ENCODE data around the gene B4GALT5.

Gene B4GALT5

DNA sequence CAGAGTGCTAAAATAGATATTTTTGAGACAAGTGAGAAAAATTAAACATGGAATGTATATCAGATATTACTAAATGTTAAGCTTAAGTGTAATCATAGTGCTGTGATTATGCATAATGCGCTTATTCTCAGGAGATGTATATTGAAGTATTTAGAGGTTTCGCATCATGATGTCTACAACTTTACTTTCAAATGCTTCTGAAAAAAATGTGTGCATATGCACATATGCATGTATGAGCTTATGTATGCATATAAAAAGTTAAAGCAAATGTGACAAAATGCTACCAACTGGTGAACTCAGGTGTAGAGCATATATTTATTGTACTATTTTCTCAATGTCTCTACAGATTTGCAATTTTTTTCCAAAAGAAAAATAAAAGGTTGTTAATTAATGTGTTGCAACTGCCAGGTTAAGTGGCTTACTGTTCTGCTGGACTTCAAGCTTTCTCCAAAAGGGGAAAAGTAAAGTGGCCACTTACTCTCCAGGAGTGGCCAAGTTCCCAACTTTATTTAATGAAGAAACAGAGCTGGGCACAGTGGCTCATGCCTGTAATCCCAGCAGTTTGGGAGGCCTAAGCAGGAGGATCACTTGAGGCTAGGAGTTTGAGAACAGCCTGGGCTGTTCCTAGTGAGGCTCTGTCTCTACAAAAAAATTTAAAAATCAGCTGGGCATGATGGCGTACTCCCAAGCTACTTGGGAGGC, 48.9 kb downstream of the B4GALT5 start:
- no peak for FAIRE-seq
- no peak for DNase-seq (ENCODE audit: extremely low spot score, insufficient read length, low read depth)

DNA sequence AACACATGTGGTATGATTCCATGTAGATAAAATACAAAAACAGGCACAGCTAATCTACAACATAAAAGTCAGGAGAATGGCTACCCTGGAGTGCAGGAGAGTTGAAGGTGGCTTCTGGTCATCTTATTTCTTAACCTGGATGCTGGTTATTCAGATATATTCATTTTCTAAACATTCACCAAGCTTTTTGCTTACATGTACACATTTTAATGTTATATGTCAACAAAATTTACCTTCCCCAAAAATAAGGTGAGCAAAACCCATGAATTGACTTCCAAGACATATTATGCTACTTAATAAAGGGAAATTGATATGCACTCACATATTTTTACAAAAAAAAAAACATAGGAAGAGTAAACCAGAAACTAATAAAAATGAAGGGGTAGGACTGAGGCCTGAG, 50.6 kb downstream of the B4GALT5 start:
- FAIRE-seq (no peak), DNase-seq (ENCODE audit: extremely low spot score, insufficient read length, low read depth) (no peak)

DNA sequence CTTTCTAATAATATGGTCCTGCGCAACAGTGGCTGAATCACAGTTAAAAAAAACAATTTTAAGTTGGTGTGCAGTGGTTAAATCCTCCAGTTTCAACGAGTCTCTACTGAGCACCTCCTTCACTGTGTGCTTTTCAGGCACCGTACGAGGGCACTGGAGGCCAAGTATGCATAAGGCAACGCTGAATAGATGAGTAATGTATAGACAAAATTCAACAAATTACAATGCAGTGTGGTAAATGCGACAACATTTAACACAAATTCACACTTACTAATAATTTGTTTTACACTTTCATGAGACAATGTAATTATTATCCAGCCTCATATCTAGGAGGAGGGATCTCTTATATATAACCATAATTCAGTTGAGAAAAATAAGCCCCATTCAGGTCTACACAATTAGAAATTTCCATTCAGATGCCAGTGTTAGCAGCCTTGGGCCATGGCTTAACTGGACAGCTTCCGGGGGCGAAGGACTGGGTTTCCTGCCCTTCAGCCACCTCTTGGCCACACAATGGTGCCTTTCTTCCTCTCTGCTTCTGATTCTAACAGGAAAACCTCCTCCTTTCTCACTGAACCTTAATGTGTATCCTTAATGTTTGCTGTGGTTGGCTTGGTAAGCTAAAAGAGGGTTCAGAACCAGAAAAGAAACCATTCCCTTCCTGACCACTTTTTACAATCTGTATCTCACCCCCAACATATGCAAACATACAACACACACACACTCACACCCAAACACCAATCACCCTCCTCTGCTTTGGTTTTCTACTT, 51.9 kb downstream of the B4GALT5 start:
- DNase-seq (ENCODE audit: extremely low spot score, insufficient read length, low read depth) (no peak), FAIRE-seq (peak; percentile 71)

DNA sequence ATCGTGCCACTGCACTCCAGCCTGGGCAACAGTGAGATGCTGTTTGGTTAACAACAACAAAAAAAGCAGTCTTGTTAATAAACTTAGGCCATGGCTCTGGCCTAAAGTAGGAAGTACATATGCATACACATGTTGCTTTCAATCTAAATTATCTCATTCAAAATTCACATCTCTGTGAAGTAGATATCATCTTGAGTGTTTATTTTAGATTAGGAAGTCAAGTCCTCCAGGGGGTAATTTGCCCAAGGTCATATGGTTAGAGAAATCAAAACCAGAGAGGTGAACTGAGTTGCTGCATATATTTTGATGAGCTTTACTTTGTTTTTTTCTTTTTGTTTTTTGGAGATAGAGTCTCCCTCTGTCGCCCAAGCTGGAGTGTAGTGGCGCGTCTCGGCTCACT, 52.8 kb downstream of the B4GALT5 start:
- DNase-seq (ENCODE audit: extremely low spot score, insufficient read length, low read depth) = no peak
- FAIRE-seq = no peak

DNA sequence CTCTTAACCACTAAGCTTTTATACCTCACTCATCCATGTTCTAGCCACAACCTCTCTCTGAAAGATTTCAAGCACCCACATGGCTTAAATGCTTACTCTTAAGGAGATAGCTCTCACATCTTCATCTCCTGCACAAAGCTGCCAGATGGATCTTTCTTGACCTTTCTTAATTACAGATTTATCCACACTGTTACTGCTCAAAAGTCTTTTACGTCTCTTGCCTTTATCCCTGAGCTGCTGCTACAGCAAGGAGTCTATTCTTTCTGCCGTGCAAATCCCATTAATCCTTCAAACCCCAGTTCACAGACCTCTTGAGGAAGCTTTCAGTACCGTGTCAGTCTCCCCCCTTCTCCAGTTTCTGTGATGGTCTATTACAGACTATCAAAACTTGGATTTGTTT, 54.6 kb downstream of the B4GALT5 start:
- DNase-seq (ENCODE audit: extremely low spot score, insufficient read length, low read depth) (no peak), FAIRE-seq (no peak)

DNA sequence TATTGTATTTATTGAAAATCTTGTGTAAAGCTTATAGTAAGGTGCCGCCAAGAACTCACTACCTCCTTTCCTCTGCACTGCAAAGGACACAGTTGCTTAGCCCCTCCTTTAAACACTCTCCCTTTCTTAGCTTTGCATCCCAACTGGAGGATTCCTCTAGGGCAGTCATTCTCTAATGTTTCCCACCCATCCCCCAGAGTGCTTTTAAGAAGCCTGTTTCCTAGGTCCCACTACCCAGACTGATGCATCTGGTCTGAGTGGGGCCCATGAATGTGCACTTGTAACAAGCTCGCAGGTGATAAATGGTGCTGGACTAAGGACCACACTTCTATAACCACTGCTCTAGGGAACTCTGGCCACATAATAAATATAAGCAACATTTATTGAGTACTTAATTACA, 55.2 kb downstream of the B4GALT5 start:
- DNase-seq (ENCODE audit: extremely low spot score, insufficient read length, low read depth) (no peak), FAIRE-seq (no peak)

DNA sequence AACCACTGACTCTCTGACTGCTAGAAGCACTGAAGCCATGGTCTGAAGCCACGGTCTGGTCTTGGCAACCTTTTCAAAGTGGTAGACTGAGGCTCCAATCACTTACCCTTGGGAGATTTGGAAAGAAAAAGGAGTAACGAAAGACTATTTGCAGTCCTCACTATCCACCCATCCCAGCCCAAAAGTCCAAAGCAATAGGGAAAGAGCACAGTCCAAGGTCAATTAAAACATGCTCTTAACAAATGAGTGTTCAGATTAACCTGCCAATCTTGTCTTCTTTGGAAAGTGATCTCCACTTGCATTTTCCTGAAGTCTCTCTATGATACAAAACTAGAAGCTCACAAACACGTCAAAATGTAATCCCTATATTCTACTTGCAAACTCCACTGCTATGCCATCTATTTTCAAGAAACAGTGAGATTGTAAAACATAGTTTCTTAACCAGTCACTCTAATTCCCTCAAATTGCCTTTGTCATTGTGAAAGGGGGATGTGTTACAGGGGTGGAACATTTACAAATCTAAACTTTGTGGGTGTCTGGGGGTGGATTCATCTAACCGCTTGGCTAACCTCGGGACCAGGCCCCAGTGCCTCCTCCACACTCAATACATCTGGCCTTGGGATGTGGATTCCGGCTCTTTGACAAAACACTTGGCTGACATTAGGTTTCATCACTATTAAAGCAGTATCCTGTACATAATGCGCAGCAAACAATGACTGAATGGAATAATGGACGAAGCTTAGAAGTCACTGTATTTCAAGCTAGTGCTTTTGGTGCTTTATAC, 56.4 kb downstream of the B4GALT5 start:
- FAIRE-seq = no peak
- no peak for DNase-seq (ENCODE audit: extremely low spot score, insufficient read length, low read depth)

DNA sequence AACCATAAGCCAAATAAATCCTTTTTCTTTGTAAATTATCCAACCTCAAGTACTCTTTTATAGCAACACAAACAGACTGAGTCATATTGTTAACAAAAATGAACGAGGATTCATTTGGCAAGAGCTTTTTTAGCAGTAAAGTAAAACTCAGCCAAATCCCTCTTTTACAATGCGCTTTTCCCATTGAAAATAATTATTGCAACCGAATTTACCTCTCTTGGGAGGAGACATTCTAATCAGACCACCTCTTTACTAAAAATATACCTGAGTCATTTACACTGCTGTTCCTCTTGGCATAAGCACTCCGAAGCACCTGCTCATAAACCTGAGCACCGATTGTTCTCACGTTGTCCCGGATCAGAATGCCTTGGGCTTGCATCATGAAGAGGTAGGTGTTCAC, 57.4 kb downstream of the B4GALT5 start:
- DNase-seq (ENCODE audit: extremely low spot score, insufficient read length, low read depth) (no peak), FAIRE-seq (no peak)

DNA sequence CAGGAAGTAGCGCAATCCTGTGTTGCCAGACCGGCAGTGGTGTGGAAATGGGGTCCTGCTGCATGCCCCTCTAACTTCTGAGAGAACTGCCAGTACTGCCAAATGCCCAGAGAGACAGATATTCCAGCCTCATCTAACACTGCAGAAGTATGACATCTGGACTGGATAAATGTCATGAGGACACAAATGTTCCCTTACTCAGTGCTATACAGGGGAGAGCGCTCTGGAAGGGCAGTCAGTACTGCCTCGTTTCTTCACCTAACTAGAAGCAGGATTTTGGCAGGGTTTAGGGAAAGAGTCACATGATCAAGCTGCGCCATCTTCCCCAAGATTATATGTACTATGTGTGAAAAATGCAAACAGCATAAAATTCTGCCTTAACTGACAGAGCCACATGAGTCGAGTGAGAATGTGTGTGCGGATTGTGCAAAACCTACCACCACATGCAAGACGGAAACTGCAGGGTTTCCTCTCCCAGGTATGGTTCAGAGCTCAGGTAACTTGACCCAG, 59.7 kb downstream of the B4GALT5 start:
- FAIRE-seq = no peak
- DNase-seq (ENCODE audit: extremely low spot score, insufficient read length, low read depth) = no peak

DNA sequence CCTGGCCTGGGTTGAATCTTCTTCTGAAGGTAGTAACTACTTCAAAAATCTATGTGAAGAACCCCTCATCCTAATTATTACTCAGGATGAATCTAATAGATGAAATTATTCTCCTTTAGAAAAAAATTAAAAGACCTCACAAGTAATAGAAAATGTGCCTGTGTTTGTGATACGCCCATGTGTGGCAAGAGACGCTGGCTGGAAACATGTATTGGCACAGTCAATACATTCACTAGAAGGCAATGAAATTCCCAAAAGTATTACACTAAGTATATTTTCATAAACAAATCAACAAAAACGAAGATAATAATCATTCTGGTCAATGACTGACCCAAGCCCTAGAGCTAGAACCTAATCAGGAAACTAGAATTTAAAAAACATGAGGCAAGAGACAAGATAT, 64.0 kb downstream of the B4GALT5 start:
- no peak for DNase-seq (ENCODE audit: extremely low spot score, insufficient read length, low read depth)
- FAIRE-seq = no peak

DNA sequence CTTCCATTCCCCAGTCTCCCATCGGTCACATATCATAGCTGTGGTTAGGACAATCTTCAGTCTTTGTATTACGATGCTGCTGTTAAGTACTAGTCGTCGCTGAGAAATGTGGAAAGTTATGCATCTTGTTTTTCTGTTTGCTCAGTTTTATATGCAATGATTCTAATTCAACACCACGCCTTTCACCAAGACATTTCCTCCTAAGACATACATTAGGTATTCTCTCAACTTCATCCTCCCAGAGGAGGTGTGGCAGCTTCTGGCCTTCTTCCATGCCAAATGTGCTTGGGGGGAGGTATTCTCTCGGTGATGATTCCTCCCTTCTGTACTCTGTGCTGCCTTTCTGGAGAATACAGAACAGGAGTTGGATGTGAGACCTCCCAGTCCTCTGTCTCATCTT, 66.1 kb downstream of the B4GALT5 start:
- DNase-seq (ENCODE audit: extremely low spot score, insufficient read length, low read depth) (no peak), FAIRE-seq (no peak)

DNA sequence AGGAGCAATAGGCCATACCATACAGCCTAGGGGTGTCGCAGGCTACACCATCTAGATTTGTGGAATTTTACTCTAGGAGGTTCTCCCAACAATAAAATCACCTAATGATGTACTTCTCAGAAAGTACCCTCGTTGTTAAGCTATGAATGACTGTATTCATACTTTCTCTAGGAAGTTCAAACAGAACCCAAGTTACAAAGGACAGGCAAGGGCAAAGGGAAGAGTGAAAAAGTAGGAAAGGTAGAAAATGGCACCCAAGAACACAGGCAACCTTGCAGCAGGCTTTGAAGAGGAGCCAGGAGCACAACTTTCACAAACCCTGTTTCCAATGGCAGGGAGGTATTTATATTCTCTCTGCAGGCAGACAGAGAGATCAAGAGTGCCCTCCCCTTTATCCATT, 67.2 kb downstream of the B4GALT5 start:
- DNase-seq (ENCODE audit: extremely low spot score, insufficient read length, low read depth) (no peak), FAIRE-seq (no peak)

DNA sequence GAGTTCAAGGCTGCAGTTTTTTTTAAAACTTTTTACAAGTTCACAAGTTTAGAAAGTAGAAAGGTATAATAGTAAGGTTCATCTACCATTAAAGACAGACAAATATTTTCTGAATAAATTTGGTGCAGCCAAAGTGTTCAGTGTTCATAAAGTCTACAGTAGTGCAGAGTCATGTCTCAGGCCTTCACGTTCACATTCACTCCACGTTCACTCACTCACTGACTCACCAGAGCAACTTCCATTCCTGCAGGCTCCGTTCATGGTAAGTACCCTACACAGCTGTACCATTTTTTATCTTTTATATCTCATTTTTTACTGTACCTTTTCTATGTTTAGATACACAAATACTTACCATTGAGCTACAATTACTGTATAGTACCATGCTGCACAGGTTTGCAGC, 67.6 kb downstream of the B4GALT5 start:
- no peak for DNase-seq (ENCODE audit: extremely low spot score, insufficient read length, low read depth)
- FAIRE-seq = no peak

DNA sequence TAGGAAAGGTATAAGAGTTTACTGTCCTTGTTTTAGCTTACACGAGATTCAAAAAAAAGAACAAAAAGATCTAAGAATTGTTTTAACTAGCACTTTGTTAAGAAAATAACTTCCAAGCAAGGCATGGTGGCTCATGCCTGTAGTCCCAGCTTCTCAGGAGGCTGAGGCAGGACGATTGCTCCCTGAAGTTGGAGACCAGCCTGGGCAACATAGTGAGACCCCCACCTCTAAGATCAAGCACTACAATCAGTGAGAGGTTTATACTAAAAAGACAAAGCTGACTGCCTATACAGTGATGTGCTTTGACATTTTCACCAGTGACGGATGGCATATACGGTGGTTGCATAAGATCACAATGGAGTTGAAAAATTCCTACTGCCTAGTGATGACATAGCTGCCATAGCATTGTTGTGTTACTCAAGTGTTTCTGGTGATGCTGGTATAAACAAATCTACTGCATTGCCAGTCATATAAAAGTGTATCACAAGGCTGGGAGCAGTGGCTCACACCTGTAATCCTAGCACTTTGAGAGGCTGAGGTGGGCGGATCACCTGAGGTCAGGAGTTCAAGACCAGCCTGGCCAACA, 68.6 kb downstream of the B4GALT5 start:
- no peak for DNase-seq (ENCODE audit: extremely low spot score, insufficient read length, low read depth)
- no peak for FAIRE-seq

DNA sequence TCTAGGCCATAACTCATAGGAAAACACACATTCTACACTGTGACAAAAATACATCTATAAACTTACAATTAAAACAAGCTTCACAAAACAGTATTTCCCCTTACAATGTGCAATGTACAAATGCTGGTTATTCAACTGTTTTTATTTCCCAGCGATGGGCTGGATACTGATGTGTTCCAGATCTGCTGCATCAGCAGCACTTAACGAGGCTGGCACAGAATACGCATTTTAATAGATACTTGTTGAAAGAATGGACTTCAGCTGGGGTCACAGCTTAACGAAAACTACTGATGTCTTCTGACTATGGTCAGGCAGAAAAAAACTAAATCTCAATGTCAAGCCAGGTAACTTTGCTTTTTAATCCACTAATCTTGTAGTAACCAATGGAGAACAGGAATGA, 70.9 kb downstream of the B4GALT5 start:
- no peak for DNase-seq (ENCODE audit: extremely low spot score, insufficient read length, low read depth)
- FAIRE-seq = no peak

DNA sequence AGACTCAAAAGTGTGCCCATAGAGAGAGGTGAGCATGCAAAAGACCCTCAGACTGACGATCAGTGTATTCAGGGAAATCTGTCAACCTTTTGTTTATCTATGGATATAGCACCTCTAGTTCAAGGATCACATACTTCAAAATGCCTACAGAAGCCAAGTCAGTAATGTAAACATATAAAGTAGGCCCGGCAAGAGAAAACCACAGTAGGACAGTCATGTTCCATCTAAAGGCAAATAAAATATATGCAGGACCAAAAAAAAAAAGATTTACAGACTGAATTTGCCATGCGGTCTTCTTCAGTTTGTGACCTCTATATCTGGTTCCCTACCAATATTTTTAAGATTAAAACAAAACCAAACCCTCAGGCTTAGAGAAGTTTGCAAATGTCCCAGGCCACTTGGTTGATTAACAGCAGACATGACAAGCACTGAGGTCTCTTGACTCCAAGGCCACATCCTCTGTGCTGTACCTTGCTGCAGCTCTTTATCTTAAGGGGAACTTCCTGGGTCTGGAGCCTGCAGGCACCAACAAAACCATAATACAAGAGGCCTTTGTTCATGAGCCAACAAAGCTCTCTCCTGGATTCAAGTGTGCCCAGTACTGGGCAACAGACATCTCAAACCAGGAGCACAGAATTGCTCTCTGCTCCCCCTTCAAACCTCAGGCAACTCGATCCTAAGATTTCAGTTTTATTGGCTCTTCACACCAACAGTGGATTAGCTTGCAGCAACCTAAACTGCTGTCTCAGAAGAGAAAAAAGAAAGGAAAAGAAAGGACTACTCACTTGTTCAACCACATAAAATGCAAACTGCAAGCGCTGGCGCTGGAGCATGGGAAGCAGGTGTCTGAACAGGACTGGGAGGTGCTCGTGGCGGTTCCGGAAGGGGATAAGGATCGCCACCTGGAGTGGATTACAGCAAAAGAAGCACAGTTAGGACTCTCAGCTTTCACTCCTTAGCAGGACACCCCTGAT, 71.7 kb downstream of the B4GALT5 start:
- DNase-seq (ENCODE audit: extremely low spot score, insufficient read length, low read depth) (no peak), FAIRE-seq (no peak)

DNA sequence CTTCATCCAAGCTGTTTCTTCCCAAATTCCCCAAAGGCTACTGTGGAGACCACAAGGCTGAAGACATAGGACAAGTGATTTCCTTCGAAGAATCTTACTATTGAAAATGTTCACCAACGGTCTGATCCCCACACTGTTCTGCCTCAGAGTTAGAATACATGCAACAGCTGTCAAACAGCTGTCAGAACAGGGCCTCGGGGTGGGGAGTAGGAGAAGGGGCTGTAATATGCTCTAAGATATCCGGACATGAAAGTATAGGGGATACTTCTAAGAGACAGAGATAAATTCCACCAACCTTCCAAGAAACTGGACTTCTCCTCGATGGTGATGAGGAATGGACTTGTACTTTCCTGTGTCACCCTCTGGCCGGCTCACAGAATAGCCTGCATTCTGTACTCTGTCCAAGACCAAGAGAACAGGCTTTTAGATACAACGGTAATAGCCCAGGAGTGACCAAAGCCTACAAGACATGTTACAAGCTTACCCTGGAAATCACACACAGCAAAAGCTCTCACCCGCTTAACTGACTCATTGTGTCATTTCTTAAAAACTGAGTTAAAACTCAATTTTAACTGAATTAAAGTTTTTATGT, 76.5 kb downstream of the B4GALT5 start:
- DNase-seq (ENCODE audit: extremely low spot score, insufficient read length, low read depth) (no peak), FAIRE-seq (no peak)

DNA sequence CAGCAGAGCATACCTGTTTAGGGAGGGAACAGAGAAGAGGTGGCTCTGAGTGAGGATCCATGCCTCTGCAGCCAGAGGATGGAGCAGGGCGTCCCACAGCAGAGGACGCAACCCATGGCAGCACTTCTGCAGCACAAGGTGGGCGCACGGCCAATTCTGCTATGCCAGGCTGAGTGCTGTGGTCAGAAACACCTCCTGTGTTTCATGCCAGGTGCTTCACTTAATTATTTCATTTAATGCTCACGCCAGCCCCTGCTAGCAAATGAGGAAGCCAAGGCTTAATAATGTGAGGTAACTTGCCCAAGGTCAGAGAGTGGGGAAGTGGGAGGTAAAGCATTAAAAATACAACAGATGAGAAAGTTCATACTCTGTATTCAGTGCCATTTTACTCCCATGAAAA, 77.2 kb downstream of the B4GALT5 start:
- DNase-seq (ENCODE audit: extremely low spot score, insufficient read length, low read depth) = no peak
- FAIRE-seq = no peak

DNA sequence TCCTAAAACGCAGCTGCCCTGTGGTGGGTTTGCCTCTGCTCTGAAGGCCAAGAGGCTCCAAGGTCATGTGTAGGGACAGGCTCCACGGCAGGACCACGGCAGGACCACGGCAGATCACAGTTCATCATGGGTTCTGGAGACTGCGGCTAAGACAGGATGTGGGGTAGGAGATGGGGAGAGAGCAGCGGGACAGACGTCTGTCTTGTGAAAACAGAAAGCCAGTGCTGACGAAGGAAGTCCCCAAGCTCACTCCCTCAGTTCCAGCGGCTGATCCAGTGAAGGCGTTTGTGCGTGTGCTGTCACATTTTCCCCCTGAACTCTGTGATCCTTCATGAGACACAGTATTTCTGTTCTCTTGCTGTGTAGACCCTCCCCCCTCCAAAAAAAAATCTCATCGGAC, 77.8 kb downstream of the B4GALT5 start:
- no peak for FAIRE-seq
- no peak for DNase-seq (ENCODE audit: extremely low spot score, insufficient read length, low read depth)
